Retina (tissue), 1 donor: ENCODE results near the gene DHRS1.

Experiments used
- DNase-seq: peaks from one replicate; pipeline ENCODE4 v3.0.0-alpha.2; 2016

Gene DHRS1

DNA sequence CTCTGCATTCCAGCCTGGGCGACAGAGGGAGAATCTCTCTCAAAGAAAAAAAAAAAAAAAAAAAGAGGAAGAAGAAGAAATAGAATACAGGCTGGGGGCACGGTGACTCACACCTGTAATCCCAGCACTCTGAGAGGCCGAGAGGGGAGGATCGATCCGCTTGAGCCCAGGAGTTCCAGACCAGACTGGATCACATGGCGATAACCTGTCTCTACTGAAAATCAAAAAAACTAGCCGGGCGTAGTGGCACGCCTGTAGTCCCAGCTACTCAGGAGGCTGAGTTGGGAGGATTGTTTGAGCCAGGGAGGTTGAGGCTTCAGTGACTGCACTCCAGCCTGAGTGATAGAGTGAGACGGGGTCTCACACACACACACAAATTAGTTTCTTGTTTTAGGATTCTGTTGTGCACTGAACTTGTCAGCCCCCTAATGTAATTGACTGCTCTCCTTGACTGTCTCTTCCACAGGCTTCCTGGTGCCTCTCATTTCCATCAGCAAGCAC is 56.2 kb downstream of the DHRS1 start:
- no peak for DNase-seq

DNA sequence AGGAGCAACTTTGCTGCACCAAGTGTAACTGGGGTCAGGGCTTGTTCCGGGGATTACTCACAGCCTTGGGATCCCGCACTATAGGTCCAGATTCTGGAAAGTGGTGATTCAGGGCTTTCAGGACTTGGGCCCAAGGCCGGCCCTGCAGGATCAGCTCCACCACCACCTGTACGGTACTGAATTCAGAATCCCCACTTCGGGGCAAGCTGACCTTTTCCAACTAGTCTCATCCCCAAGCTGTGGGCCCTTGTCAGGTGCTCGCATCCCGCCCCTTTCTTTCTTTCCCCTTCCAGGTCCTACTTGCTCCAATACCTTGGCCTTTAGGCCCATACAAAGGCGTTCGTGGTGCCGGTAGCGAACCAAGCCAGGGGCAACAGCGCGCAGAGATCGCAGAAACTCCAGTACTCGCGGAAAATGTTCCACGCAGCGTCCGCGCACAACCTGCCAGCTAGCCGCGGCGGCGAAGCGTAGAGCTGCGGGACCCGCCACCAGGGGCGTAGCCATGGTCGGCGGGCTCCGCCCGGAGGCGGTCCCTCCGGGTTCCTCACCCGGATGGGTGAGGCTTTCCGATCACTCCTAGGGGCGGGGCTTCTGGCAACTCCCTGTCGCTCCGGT is 57.6 kb downstream of the DHRS1 start:
- DNase-seq = peak; percentile 99
